ENCODE results near the gene LRRC7. TPM values are rescaled to one million over a fixed set of nuclear protein-coding genes. Genes with fewer than 3 reads are reported as not detected.

The LRRC7 gene
- polyA plus RNA-seq, 1 experiment = 0.22 TPM

DNA sequence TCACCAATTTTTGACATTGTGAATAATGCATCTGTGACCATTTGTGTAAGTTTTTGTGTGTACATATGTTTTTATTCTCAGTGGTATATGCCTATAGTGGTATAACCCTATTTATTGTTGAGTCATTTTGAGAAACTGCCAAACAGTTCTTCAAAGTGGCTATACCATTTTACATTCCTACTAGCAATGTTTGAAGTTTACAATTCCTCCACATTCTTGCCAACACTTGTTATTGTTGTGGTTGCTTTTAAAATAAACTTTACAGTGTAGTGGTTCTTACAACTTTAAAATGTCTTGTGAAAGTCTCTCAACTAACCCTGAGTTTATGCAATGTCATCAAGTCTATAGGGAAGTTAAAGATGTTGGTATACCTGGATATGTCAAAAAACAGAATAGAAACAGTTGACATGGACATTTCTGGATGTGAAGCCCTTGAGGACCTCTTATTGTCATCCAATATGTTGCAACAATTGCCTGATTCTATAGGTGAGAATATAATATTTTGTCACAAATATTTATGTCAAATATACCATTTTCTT is 418.2 kb downstream of the LRRC7 start:
- CTCF ChIA-PET = interaction anchor here (0.6 kb wide), 1 partner anchor 9 kb away, joined by 4 read pairs; no protein-coding TSS in a partner anchor
- Histone ChIP-seq H3K27me3 (ENCODE audit: control insufficient read depth, insufficient read depth, low read length) (no peaks in the 10 kb centered on the region), H3K4me3 (ENCODE audit: low read depth, low read length) (no peak overlapping the region), H3K36me3 (ENCODE audit: control insufficient read depth, insufficient read depth, low read length) (no peaks in the 10 kb centered on the region)
- TF ChIP-seq, protein P1, sequence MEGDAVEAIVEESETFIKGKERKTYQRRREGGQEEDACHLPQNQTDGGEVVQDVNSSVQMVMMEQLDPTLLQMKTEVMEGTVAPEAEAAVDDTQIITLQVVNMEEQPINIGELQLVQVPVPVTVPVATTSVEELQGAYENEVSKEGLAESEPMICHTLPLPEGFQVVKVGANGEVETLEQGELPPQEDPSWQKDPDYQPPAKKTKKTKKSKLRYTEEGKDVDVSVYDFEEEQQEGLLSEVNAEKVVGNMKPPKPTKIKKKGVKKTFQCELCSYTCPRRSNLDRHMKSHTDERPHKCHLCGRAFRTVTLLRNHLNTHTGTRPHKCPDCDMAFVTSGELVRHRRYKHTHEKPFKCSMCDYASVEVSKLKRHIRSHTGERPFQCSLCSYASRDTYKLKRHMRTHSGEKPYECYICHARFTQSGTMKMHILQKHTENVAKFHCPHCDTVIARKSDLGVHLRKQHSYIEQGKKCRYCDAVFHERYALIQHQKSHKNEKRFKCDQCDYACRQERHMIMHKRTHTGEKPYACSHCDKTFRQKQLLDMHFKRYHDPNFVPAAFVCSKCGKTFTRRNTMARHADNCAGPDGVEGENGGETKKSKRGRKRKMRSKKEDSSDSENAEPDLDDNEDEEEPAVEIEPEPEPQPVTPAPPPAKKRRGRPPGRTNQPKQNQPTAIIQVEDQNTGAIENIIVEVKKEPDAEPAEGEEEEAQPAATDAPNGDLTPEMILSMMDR (IDR thresholded peaks at IDR 0.05; ENCODE audit: insufficient read depth, low read depth, low read length) = no peak
- no peak for DNase-seq (ENCODE audit: low read depth)
- POLR2A ChIA-PET = no interaction called here

DNA sequence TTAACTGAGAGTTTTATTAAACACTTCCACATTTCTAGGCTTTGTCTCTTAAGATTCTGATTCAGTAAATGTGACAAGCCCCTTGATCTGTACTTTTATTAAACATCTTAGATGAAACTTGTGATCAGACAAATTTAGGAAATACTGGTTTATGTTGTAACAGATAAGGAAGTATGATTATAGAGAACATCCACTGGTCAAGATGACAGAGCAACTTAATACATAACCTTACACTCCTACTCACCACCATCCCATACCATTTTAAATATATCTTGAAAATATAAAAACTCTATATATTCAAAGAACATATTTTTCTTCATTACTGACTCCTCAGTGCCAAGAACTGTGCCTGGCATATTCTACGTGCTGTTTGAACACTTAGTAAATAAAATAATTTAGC is 420.2 kb downstream of the LRRC7 start:
- Histone ChIP-seq H3K27me3 (ENCODE audit: control insufficient read depth, insufficient read depth, low read length) (no peaks in the 10 kb centered on the region), H3K4me3 (ENCODE audit: low read depth, low read length) (no peak overlapping the region), H3K36me3 (ENCODE audit: control insufficient read depth, insufficient read depth, low read length) (no peaks in the 10 kb centered on the region)
- CTCF ChIA-PET = no interaction called here
- TF ChIP-seq, protein P1 (IDR thresholded peaks at IDR 0.05; ENCODE audit: insufficient read depth, low read depth, low read length) = no peak
- POLR2A ChIA-PET = no interaction called here
- DNase-seq (ENCODE audit: low read depth) = no peak

DNA sequence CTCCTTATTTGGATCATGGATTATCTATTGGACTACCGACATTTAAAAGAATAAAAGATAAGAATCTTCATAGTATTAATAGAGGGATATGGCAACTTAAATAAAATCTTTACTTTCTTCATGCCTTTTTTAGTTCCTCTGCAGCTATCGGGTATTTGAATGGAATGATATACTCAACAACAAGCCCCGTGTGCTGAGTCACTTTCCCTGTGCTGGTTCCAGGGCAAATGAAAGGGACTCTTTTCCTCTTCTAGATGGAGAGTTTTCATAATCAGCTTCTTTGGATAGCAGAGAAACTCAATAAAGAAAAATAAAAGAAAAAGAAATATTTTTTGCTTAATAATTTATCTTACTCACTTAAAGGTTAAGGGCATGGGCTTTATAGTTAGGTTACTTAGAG is 423.9 kb downstream of the LRRC7 start:
- ChIA-PET POLR2A (no interaction called here), CTCF (interaction anchor here (1.2 to 1.3 kb wide), 2 partner anchors 11 to 15 kb away, joined by 3 to 4 read pairs; no protein-coding TSS in a partner anchor)
- Histone ChIP-seq H3K4me3 (ENCODE audit: low read depth, low read length) (no peak overlapping the region), H3K27me3 (ENCODE audit: control insufficient read depth, insufficient read depth, low read length) (no peaks in the 10 kb centered on the region), H3K36me3 (ENCODE audit: control insufficient read depth, insufficient read depth, low read length) (no peaks in the 10 kb centered on the region)
- no peak for DNase-seq (ENCODE audit: low read depth)
- TF ChIP-seq, protein P1 (IDR thresholded peaks at IDR 0.05; ENCODE audit: insufficient read depth, low read depth, low read length) = no peak

GRCh38 chr1:69992594-69992993 is 424.9 kb downstream of the LRRC7 start:
- Histone ChIP-seq H3K4me3 (ENCODE audit: low read depth, low read length) (no peak overlapping the region), H3K36me3 (ENCODE audit: control insufficient read depth, insufficient read depth, low read length) (no peaks in the 10 kb centered on the region), H3K27me3 (ENCODE audit: control insufficient read depth, insufficient read depth, low read length) (no peaks in the 10 kb centered on the region)
- ChIA-PET POLR2A (no interaction called here), CTCF (interaction anchor here (1.2 to 1.3 kb wide), 3 partner anchors 8 to 16 kb away, joined by 3 to 4 read pairs (median 3); no protein-coding TSS in a partner anchor)
- TF ChIP-seq, protein P1 (IDR thresholded peaks at IDR 0.05; ENCODE audit: insufficient read depth, low read depth, low read length) = no peak
- DNase-seq (ENCODE audit: low read depth) = no peak

DNA sequence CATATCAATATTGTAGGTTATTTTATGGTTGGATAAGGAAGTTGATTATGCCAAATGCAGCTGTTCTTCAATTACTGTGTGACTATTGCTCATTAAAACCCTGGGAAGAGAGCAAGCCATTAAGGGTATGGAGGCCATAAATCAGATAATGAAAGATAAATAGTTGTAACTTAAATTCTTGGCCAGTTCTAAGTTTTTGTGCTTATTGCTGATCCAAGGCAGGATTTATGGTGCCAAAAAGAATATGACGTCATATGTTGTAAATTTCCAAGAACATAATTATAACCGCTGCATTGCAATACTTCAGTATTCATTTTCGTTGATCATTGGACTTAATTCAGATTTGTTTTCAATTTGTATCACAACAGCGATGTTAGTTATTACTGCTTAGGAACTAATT is 426.1 kb downstream of the LRRC7 start:
- no peak for DNase-seq (ENCODE audit: low read depth)
- ChIA-PET POLR2A (no interaction called here), CTCF (no interaction called here)

More for the DNA sequence above, 426.1 kb downstream of the LRRC7 start:
- H3K36me3 ChIP-seq (ENCODE audit: control insufficient read depth, insufficient read depth, low read length) = no peaks in the 10 kb centered on the region
- H3K27me3 ChIP-seq (ENCODE audit: control insufficient read depth, insufficient read depth, low read length) = no peaks in the 10 kb centered on the region
- H3K4me3 ChIP-seq (ENCODE audit: low read depth, low read length) = no peak overlapping the region
- TF ChIP-seq, protein P1 (IDR thresholded peaks at IDR 0.05; ENCODE audit: insufficient read depth, low read depth, low read length) = no peak
